T47D (cell line): ENCODE data around the gene ANO8.
A peak's percentile ranks its signal among the peaks of the same experiment; 100 is the strongest.

Experiments
- DNase-seq, 2 experiments: peaks; one replicate each; pipeline versions ENCODE4 v3.0.0 to v3.0.0-alpha.2; 2011 to 2012; ENCODE audit warnings: low read depth in 1 of 2, low spot score in 1 of 2
- JUND ChIP-seq: IDR thresholded peaks from 2 replicates; pipeline ENCODE4 v1.6.1; 2012; ENCODE audit warnings: low read depth
- in situ Hi-C: cut with HindIII; loops from 2 replicates; pipeline ENCODE4 v1.10.0; 2016; ENCODE audit warnings: low sequenced_read_pairs, low pct_unique_long_range_greater_than_20kb

The ANO8 gene

DNA sequence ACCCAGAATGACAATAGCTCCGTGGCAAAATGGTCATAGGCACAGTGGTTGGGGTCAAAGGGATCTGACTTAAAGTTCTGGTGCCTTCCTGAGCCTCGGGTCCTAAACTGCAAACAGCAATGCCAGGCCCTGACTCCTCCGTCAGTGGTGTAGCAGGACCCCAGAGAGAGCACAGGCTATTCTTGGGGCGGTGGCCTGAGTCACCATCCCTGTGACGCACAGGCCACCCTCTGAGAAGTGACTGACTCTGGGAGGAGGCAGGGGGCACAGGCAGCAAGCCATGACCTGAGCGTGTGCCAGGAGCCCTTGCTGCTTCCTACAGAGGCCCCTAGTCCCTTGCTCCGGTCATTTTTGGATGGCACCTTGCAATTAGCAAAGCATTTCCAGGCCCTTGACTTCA lies 23.7 kb upstream of the ANO8 start:
- no peak for TF ChIP-seq JUND
- no peak for DNase-seq

GRCh38 chr19:17357724-17358123 lies 23.1 kb upstream of the ANO8 start:
- DNase-seq: no peak
- in situ Hi-C loops: no loop called here

More for the DNA sequence above, 23.7 kb upstream of the ANO8 start:
- in situ Hi-C loops: no loop called here

DNA sequence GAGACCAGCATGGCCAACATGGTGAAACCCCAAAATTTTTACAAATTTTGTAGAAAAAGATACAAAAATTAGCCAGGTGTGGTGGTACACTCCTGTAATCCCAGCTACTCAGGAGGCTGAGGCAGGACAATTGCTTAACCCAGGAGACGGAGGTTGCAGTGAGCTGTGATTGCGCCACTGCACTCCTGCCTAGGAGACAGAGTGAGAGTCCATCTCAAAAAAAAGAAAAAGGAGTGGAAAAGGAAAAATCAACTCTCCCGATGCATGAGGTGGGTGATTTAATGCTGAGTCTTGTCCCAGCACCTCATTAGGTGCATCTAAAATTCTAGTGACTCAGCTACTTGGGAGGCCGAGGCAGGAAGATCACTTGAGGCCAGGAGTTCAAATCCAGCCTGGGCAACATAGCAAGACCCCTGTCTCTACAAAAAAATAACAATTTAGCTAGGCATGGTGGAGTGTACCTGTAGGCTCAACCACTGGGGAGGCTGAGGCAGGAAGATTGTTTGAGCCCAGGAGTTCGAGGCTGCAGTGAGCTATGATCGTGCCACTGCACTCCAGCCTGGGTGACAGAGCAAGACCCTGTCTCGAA lies 22.5 kb upstream of the ANO8 start:
- in situ Hi-C loops: no loop called here
- no peak for TF ChIP-seq JUND
- DNase-seq: no peak

More at GRCh38 chr19:17357724-17358123, 23.1 kb upstream of the ANO8 start:
- no peak for TF ChIP-seq JUND

DNA sequence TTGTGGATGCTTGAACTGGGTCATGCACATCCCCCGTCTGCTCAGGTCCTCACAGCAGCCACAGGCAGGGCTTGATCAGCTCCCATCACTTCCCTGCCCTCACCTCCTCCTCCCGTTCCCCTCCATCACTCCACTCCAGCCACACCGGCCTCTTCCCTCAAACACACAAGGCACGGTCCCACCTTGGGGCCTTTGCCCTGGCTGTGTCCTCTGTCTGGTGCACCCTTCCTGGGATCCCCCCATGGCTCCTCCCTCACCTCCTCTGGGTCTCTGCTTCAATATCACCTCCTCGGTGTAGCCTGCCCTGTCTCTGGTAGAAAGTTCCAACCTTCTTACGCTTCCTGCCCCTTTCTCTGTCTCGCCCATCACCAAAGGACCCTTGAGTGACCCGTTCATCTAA lies 18.7 kb upstream of the ANO8 start:
- DNase-seq: no peak
- in situ Hi-C loops: no loop called here
- TF ChIP-seq JUND: no peak

GRCh38 chr19:17352608-17353280 lies 18.1 kb upstream of the ANO8 start:
- in situ Hi-C loops: no loop called here
- no peak for TF ChIP-seq JUND
- no peak for DNase-seq

DNA sequence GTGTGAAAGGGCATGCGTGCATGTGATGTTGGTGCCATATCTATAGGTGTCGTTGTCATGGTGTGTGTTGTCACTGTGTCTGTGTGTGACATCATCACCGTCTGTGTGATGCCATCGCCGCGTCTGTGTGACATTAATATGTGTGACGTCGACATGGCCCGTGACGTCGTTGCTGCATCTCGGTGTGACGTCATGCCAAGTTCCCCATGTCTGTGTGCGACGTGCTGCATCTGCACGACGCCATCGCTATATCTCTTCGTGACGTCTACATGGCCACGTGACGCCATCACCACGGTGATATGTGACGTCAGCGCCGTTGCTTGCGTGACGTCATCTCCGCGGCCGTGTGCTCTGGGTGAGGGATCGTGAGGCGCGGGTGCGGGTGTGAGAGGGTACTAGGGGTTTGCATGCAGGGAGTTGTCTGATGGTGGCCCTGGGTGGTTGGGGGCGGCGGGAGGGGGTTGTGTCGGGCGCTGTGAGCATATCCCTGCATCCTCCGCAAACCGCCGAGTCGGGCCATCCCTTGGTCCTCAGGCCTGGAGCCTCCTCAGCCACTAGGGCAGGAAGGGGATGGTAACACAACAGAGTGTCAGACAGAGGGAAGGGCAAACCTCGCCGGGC lies 17.3 kb upstream of the ANO8 start:
- DNase-seq: no peak

GRCh38 chr19:17348700-17349099 lies 14.0 kb upstream of the ANO8 start:
- in situ Hi-C loops: no loop called here
- DNase-seq: no peak
- no peak for TF ChIP-seq JUND

More for the DNA sequence above, 17.3 kb upstream of the ANO8 start:
- TF ChIP-seq JUND: no peak
- in situ Hi-C loops: no loop called here

DNA sequence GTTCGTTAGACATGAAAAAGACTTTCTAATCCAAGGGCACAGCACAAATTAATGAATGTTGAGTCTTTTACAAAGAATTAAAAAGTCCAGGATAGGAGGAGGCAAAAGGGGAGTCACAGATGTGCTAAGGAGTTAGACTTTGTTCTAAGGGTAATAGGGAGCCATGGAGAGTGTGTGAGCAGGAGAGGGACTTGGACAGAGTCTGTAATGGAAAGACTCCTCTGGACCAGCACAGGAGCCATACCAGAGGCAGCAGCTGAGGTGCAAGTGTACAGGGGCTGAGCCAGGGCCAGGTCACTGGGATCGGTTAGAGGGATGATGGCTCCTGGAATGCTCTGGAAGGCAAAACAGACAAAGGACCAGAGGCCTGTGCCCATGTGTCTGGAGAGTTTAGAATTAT lies 13.2 kb upstream of the ANO8 start:
- TF ChIP-seq JUND: no peak
- DNase-seq: no peak
- in situ Hi-C loops: no loop called here

DNA sequence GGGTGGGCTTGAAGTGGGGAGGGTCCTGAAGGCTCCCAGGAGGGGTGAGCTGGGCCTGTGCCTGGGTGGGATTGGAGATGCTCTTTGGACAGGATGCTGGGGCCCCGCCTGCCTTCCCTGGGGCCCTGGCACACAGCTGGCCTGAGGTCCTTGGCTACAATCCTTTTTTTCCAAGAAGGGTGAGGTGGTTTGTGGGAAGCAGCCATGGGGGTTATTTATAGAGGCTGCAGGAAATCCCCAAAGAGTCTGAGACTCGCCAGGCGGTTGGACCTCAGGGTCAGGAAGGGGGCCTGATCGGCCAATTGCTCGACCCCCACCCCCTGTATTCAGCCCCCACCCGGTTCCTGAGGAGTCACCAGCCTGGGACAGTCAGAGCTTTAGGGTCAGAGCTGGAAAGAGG lies 12.7 kb upstream of the ANO8 start:
- DNase-seq: no peak
- in situ Hi-C loops: no loop called here
- TF ChIP-seq JUND: no peak

DNA sequence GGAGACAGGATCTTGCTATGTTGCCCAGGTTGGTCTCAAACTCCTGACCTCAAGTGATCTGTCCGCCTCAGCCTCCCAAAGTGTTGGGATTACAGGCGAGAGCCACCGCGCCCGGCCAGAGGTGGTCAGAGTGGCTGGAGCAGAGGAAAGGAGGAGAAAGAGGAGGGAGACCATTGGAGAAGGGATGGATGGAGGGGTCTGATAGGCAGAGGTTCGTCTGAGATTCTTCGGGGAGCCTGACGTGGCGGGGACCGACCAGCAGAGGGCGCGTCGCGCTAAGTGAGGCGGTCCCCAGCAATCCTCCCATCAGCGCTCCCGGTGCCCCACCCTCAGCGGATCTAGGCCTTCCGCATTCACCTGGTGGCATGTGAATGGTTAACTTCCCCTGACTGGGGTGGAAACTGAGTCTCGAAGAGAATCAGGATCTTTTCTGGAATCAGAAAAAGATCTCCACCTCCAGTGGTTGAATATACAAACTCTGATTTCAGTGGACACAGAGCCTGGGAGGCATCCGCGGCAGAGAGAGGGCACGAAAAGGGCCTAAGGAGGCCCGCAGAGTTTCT lies 11.5 kb upstream of the ANO8 start:
- peak; percentile 59 to 65 for DNase-seq
- in situ Hi-C loops: no loop called here
- no peak for TF ChIP-seq JUND

GRCh38 chr19:17341845-17342244 lies 7.2 kb upstream of the ANO8 start:
- in situ Hi-C loops: no loop called here
- DNase-seq: no peak
- TF ChIP-seq JUND: no peak

DNA sequence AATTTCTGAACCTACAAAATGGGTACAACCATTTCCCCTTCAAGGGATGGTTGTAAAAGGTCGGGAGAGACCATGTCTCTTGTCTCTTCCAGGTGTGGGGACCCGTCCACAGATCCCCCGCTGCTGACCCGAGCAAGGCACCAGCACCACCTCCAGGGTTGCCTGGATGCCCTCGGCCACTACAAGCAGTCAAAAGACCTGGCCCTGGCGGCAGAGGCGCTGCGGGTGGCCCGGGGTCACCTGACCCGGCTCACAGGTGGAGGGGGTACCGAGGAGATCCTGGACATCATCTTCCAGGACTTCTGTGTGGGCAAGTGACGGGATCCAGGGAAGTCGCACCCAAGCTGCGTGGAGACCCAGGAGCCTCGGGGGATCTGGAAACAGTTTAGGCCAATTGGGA lies 6.7 kb upstream of the ANO8 start:
- TF ChIP-seq JUND: no peak
- in situ Hi-C loops: no loop called here
- DNase-seq: no peak

- in situ Hi-C loops: no loop called here
These were observed 6.3 kb upstream of the ANO8 start for GRCh38 chr19:17340871-17341357.

More at GRCh38 chr19:17340871-17341357, 6.3 kb upstream of the ANO8 start:
- peak in 1 of 2 experiments; percentile 49 for DNase-seq
- TF ChIP-seq JUND: no peak
